Mammary epithelial cell (primary cell): ENCODE measurements around the gene SPTB.

Experiments used
- EZH2 ChIP-seq: IDR thresholded peaks from 2 replicates; pipeline ENCODE4 v1.6.1; 2012; ENCODE audit warnings: low read length, inconsistent platforms, borderline replicate concordance
- TF ChIP-seq, protein P1 (sequence below), 2 donors: IDR thresholded peaks in 1 of 2; conservative IDR thresholded peaks in 1 of 2; 2 replicates each; pipeline ENCODE4 v1.5.1; 2011 to 2012; ENCODE audit warnings: inconsistent platforms in 2 of 2, low read length in 2 of 2, mild to moderate bottlenecking in 2 of 2, control low read depth in 1 of 2, low read depth in 1 of 2; ENCODE audit not compliant: insufficient read depth in 1 of 2; ENCODE audit errors: extremely low read depth in 1 of 2

GRCh38 chr14:64773046-64773445 is 106.7 kb downstream of the SPTB start:
- TF ChIP-seq, protein P1, sequence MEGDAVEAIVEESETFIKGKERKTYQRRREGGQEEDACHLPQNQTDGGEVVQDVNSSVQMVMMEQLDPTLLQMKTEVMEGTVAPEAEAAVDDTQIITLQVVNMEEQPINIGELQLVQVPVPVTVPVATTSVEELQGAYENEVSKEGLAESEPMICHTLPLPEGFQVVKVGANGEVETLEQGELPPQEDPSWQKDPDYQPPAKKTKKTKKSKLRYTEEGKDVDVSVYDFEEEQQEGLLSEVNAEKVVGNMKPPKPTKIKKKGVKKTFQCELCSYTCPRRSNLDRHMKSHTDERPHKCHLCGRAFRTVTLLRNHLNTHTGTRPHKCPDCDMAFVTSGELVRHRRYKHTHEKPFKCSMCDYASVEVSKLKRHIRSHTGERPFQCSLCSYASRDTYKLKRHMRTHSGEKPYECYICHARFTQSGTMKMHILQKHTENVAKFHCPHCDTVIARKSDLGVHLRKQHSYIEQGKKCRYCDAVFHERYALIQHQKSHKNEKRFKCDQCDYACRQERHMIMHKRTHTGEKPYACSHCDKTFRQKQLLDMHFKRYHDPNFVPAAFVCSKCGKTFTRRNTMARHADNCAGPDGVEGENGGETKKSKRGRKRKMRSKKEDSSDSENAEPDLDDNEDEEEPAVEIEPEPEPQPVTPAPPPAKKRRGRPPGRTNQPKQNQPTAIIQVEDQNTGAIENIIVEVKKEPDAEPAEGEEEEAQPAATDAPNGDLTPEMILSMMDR (conservative IDR thresholded peaks at IDR 0.05 in 1 of 2, IDR thresholded peaks at IDR 0.05 in 1 of 2; ENCODE audit: extremely low read depth in 1 of 2, insufficient read depth in 1 of 2, low read depth in 1 of 2, low read length in 2 of 2): no peak
- TF ChIP-seq EZH2: no peak
